Liver (tissue), 3 donors: ENCODE data around the gene CNTLN.

Experiments
- GABPA ChIP-seq, 2 donors: IDR thresholded peaks in 1 of 2; conservative IDR thresholded peaks in 1 of 2; 2 replicates each; pipeline ENCODE4 v1.6.1; 2016; ENCODE audit warnings: antibody characterized with exemption in 2 of 2, mild to moderate bottlenecking in 1 of 2, moderate library complexity in 1 of 2
- MAX ChIP-seq: IDR thresholded peaks from 2 replicates; pipeline ENCODE4 v1.6.1; 2016; ENCODE audit warnings: antibody characterized with exemption
- SP1 ChIP-seq: IDR thresholded peaks from 2 replicates; pipeline ENCODE4 v1.6.1; 2018; ENCODE audit warnings: antibody characterized with exemption, mild to moderate bottlenecking
- TAF1 ChIP-seq: conservative IDR thresholded peaks from 2 replicates; pipeline ENCODE4 v1.6.1; 2016; ENCODE audit warnings: antibody characterized with exemption, mild to moderate bottlenecking
- TF ChIP-seq, protein P1 (sequence below): fragments of 150-350 bp; IDR thresholded peaks from 2 replicates; pipeline ENCODE4 v1.5.1; 2017; ENCODE audit warnings: improper control_type of control experiment, low read depth, low read length; ENCODE audit not compliant: missing input control
- donor health status: healthy.
- donor health status: healthy.

DNA sequence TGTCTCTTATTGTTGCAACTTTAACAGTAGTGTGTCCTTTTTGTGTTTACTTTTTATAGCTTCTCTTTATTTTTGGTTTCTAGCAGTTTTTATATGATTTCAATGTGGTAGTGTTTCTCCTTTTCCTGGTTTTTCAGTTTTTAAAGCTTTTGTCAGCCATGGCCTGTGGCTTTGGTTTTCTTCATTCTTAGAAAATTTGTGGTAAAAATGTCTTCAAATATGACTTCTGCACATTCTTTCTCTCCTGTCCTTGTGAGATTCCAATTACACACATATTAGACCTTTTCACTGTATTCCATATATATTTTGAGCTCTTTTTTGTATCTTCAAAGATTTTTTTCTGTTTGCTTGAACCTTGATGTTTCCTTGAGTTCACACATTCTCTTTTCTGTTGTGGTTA, 180.5 kb downstream of the CNTLN start:
- TF ChIP-seq, protein P1, sequence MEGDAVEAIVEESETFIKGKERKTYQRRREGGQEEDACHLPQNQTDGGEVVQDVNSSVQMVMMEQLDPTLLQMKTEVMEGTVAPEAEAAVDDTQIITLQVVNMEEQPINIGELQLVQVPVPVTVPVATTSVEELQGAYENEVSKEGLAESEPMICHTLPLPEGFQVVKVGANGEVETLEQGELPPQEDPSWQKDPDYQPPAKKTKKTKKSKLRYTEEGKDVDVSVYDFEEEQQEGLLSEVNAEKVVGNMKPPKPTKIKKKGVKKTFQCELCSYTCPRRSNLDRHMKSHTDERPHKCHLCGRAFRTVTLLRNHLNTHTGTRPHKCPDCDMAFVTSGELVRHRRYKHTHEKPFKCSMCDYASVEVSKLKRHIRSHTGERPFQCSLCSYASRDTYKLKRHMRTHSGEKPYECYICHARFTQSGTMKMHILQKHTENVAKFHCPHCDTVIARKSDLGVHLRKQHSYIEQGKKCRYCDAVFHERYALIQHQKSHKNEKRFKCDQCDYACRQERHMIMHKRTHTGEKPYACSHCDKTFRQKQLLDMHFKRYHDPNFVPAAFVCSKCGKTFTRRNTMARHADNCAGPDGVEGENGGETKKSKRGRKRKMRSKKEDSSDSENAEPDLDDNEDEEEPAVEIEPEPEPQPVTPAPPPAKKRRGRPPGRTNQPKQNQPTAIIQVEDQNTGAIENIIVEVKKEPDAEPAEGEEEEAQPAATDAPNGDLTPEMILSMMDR, result no peak
- no peak for TF ChIP-seq TAF1
- no peak for TF ChIP-seq SP1
- no peak for TF ChIP-seq GABPA (IDR thresholded peaks at IDR 0.05 in 1 of 2, conservative IDR thresholded peaks at IDR 0.05 in 1 of 2)
- TF ChIP-seq MAX, result no peak
